ENCODE data around the gene HLA-A. TPM values are rescaled to one million over a fixed set of nuclear protein-coding genes. Genes with fewer than 3 reads are reported as not detected.

HLA-A gene
- total and polyA plus RNA-seq, 2 of the 13 experiments (the other 11 are each of a cell fraction or from before 2014, with no cell fraction given): 345 to 527 TPM

DNA sequence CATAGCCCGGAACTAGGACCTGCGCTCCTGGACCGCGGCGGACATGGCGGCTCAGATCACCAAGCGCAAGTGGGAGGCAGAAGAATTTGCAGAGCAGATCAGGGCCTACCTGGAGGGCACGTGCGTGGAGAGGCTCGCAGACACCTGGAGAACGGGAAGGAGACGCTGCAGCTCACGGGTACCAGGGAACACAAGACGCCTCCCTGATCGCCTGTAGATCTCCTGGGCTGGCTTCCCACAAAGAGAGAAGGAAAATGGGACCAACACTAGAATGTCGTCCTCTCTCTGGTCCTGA is 15.1 kb upstream of the HLA-A start (continued):
- TF ChIP-seq, protein P1, sequence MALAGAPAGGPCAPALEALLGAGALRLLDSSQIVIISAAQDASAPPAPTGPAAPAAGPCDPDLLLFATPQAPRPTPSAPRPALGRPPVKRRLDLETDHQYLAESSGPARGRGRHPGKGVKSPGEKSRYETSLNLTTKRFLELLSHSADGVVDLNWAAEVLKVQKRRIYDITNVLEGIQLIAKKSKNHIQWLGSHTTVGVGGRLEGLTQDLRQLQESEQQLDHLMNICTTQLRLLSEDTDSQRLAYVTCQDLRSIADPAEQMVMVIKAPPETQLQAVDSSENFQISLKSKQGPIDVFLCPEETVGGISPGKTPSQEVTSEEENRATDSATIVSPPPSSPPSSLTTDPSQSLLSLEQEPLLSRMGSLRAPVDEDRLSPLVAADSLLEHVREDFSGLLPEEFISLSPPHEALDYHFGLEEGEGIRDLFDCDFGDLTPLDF (CRISPR knock-in tag; IDR thresholded peaks at IDR 0.05): no peak
- TF ChIP-seq SP4 (CRISPR knock-in tag; IDR thresholded peaks at IDR 0.05): peak; percentile 37; the same call in 1 of the 2 replicates
- TF ChIP-seq, protein P2, sequence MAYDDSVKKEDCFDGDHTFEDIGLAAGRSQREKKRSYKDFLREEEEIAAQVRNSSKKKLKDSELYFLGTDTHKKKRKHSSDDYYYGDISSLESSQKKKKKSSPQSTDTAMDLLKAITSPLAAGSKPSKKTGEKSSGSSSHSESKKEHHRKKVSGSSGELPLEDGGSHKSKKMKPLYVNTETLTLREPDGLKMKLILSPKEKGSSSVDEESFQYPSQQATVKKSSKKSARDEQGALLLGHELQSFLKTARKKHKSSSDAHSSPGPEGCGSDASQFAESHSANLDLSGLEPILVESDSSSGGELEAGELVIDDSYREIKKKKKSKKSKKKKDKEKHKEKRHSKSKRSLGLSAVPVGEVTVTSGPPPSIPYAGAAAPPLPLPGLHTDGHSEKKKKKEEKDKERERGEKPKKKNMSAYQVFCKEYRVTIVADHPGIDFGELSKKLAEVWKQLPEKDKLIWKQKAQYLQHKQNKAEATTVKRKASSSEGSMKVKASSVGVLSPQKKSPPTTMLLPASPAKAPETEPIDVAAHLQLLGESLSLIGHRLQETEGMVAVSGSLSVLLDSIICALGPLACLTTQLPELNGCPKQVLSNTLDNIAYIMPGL (CRISPR knock-in tag; IDR thresholded peaks at IDR 0.05; ENCODE audit: borderline replicate concordance in 1 of 2, low read depth in 1 of 2): peak in 1 of 2 experiments; percentile 14; a peak in 1 of 4 replicates
- no peak for TF ChIP-seq XBP1 (CRISPR knock-in tag; IDR thresholded peaks at IDR 0.05)
- TF ChIP-seq NR2F2 (IDR thresholded peaks at IDR 0.05; ENCODE audit: borderline replicate concordance, low read depth): no peak
- TF ChIP-seq ZNF616 (CRISPR knock-in tag; IDR thresholded peaks at IDR 0.05; ENCODE audit: low read depth): no peak
- TF ChIP-seq HOXA3 (CRISPR knock-in tag; IDR thresholded peaks at IDR 0.05): peak; percentile 40; the same call in 1 of the 2 replicates
- no peak for TF ChIP-seq FIP1L1 (IDR thresholded peaks at IDR 0.05; ENCODE audit: borderline replicate concordance, insufficient read depth, low read depth, low read length)
- peak; percentile 74 for TF ChIP-seq POLR2G (IDR thresholded peaks at IDR 0.05; ENCODE audit: low read depth, low read length)
- TF ChIP-seq, protein P3, sequence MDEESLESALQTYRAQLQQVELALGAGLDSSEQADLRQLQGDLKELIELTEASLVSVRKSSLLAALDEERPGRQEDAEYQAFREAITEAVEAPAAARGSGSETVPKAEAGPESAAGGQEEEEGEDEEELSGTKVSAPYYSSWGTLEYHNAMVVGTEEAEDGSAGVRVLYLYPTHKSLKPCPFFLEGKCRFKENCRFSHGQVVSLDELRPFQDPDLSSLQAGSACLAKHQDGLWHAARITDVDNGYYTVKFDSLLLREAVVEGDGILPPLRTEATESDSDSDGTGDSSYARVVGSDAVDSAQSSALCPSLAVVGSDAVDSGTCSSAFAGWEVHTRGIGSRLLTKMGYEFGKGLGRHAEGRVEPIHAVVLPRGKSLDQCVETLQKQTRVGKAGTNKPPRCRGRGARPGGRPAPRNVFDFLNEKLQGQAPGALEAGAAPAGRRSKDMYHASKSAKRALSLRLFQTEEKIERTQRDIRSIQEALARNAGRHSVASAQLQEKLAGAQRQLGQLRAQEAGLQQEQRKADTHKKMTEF (CRISPR knock-in tag; IDR thresholded peaks at IDR 0.05): 0 out of 2 replicates have a peak, but pooled peaks have one; percentile 3
- no peak for TF ChIP-seq HMG20A (CRISPR knock-in tag; IDR thresholded peaks at IDR 0.05; ENCODE audit: borderline replicate concordance)

Measured in HepG2 (cell line).